ENCODE results near the gene ZACN.
A peak's percentile ranks its signal among the peaks of the same experiment; 100 is the strongest.

Gene ZACN

DNA sequence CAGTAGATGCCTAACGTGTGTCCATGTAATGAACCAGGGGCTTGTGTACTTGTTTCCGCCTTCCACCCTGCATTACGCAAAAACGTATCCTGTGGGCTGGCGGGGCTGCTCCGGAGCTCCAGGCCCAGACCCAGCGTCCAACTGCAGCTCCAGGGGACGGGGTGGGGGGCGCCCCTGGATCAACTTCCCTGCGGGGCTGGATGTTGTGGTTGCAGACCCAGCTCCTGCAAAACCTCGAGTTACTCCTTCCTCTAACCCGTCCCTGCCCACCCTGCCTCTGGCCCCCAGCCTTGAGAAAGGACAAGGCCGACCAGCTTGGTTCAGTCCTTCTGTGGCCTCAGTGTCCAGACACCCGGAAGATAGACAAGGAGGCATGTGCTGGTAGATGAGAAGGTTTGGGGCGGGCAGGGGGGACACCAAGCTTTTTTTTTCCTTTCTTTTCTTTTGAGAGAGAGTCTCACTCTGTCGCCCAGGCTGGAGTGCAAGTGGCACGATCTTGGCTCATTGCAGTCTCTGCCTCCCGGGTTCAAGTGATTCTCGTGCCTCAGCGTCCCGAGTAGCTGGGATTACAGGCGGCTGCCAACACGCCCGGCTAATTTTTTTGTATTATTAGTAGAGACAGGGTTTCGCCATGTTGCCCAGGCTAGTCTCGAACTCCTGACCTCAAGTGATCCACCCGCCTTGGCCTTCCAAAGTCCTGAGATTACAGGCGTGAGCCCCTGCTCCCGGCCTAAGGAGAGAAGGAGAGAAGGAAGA, 25.3 kb downstream of the ZACN start:
- TF ChIP-seq, protein P1, sequence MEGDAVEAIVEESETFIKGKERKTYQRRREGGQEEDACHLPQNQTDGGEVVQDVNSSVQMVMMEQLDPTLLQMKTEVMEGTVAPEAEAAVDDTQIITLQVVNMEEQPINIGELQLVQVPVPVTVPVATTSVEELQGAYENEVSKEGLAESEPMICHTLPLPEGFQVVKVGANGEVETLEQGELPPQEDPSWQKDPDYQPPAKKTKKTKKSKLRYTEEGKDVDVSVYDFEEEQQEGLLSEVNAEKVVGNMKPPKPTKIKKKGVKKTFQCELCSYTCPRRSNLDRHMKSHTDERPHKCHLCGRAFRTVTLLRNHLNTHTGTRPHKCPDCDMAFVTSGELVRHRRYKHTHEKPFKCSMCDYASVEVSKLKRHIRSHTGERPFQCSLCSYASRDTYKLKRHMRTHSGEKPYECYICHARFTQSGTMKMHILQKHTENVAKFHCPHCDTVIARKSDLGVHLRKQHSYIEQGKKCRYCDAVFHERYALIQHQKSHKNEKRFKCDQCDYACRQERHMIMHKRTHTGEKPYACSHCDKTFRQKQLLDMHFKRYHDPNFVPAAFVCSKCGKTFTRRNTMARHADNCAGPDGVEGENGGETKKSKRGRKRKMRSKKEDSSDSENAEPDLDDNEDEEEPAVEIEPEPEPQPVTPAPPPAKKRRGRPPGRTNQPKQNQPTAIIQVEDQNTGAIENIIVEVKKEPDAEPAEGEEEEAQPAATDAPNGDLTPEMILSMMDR (IDR thresholded peaks at IDR 0.05; ENCODE audit: low read depth, low read length, missing control alignments), result no peak
- peaks cover 18% of the 10 kb centered on the region for H3K36me3 ChIP-seq (replicated peaks)
- peak overlapping the region; percentile 63 for H3K27ac ChIP-seq
- DNase-seq, result no peak
- H3K4me3 ChIP-seq (ENCODE audit: low read depth, low read length), result peak overlapping the region; percentile 91
- H3K27me3 ChIP-seq (replicated peaks), result no peaks in the 10 kb centered on the region
- in situ Hi-C loops (cut with HindIII; ENCODE audit: low pct_ligation_motif_present, low sequenced_read_pairs), result no loop called here

DNA sequence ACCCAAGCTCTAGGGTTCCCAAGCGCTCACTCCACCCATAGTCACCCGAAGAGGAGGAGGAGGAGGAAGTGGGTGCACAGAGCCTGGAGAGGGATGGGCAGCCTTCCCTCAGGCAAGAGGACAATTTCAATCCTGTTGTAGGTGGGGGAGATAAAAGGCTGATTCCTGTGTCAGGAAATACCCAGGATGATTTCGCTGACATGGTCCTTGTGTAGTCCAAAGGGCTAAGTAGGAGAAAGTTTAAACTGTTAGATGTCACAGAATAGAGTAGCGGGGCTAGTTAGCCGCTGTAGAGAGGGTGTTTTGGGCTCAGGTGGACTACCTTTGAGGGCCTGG, 25.9 kb downstream of the ZACN start:
- Histone ChIP-seq H3K27ac (no peak overlapping the region), H3K36me3 (replicated peaks) (peaks cover 18% of the 10 kb centered on the region), H3K27me3 (replicated peaks) (no peaks in the 10 kb centered on the region), H3K4me3 (ENCODE audit: low read depth, low read length) (no peak overlapping the region)
- TF ChIP-seq, protein P1 (IDR thresholded peaks at IDR 0.05; ENCODE audit: low read depth, low read length, missing control alignments), result no peak
- in situ Hi-C loops (cut with HindIII; ENCODE audit: low pct_ligation_motif_present, low sequenced_read_pairs), result no loop called here
- DNase-seq, result no peak

DNA sequence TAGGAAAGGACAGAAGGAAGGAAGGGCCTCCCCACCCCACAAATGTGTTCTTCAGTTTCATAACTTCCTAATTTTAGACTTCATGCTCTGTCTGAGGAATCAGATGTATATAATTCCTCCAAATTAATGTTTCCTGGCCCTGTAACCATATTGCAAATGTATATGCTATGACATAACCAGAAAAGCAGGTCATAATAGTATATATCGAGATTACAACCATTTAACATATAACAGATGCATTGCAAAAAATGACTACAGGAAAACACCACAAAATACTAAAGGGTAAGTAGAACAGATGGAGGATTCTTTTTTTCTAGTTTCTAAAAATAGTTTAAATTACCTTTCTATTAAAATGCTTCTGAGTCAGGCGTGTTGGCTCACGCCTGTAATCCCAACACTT, 27.7 kb downstream of the ZACN start:
- in situ Hi-C loops (cut with HindIII; ENCODE audit: low pct_ligation_motif_present, low sequenced_read_pairs), result no loop called here

DNA sequence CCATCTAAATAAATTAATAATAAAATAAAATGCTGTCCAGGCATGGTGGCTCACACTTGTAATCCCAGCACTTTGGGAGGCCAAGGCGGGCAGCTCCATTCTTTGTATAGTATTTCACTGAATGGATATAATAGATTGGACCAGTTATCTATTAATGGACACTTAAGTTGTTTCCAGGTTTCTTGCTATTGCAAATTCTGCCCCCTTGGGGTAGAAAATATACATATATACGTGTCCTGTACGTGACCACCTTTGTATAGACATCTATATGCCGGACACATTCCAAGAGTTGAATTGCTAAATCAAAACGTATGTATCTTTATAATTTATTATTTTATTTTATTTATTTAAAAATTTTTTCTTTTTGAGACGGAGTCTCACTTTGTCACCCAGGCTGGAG, 28.5 kb downstream of the ZACN start:
- DNase-seq, result no peak
- Histone ChIP-seq H3K4me3 (ENCODE audit: low read depth, low read length) (no peak overlapping the region), H3K27ac (no peak overlapping the region), H3K36me3 (replicated peaks) (no peaks in the 10 kb centered on the region), H3K27me3 (replicated peaks) (no peaks in the 10 kb centered on the region)
- TF ChIP-seq, protein P1 (IDR thresholded peaks at IDR 0.05; ENCODE audit: low read depth, low read length, missing control alignments), result peak; percentile 17
- in situ Hi-C loops (cut with HindIII; ENCODE audit: low pct_ligation_motif_present, low sequenced_read_pairs), result no loop called here

More for the DNA sequence above, 27.7 kb downstream of the ZACN start:
- Histone ChIP-seq H3K27ac (no peak overlapping the region), H3K4me3 (ENCODE audit: low read depth, low read length) (no peak overlapping the region), H3K36me3 (replicated peaks) (peaks cover 4% of the 10 kb centered on the region), H3K27me3 (replicated peaks) (no peaks in the 10 kb centered on the region)
- TF ChIP-seq, protein P1 (IDR thresholded peaks at IDR 0.05; ENCODE audit: low read depth, low read length, missing control alignments), result no peak
- no peak for DNase-seq

DNA sequence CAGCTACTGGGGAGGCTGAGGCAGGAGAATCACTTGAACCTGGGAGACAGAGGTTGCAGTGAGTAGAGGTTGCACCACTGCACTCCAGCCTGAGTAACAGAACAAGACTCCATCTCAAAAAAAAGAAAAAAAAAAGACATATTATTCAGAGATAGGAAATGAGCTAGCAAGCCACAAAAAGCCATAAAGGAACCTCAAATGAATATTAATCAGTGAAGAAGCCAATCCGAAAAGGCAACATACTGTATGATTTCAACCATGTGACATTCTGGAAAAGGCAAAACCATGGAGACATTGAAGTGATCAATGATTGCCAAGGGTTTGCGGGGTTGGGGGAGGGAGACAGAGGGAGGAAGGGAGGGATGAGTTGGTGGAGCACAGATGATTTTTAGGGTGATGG, 33.0 kb downstream of the ZACN start:
- Histone ChIP-seq H3K4me3 (ENCODE audit: low read depth, low read length) (no peak overlapping the region), H3K36me3 (replicated peaks) (no peaks in the 10 kb centered on the region), H3K27me3 (replicated peaks) (no peaks in the 10 kb centered on the region), H3K27ac (no peak overlapping the region)
- DNase-seq, result no peak
- in situ Hi-C loops (cut with HindIII; ENCODE audit: low pct_ligation_motif_present, low sequenced_read_pairs), result no loop called here
- TF ChIP-seq, protein P1 (IDR thresholded peaks at IDR 0.05; ENCODE audit: low read depth, low read length, missing control alignments), result no peak
